Measurements from ENCODE around the gene AIFM1. TPM values are rescaled to one million over a fixed set of nuclear protein-coding genes. Genes with fewer than 3 reads are reported as not detected.

AIFM1 gene
- total and polyA plus RNA-seq, 2 donors (not counting 3 experiments of a cell fraction or from before 2014, with no cell fraction given): 23.7 to 29.7 TPM

DNA sequence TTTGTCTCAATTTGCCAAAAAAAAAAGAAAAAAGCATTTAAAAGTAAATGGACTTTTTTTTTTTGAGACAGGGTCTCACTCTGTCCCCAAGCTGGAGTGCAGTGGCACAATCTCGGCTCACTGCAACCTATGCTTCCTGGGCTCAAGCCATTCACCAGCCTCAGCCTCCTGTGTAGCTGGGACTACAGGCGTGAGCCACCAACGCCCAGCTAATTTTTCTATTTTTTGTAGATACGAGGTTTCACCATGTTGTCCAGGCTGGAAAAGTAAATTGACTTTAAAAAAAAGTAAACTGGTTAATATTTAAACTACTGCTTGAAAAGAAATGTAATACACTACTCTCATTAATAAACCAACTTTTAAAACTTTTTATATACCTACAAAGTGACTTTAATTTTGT is 5.9 kb downstream of the AIFM1 start:
- TF ChIP-seq POLR2AphosphoS5 (IDR thresholded peaks at IDR 0.05; ENCODE audit: insufficient read depth, low read depth, low read length) (no peak), CTCF (IDR thresholded peaks at IDR 0.05; ENCODE audit: extremely low read depth in 1 of 2, insufficient read depth in 1 of 2, low read depth in 1 of 2, low read length in 2 of 2) (no peak), FOS (IDR thresholded peaks at IDR 0.05; ENCODE audit: borderline replicate concordance, insufficient read depth, low read length) (no peak), EZH2 (IDR thresholded peaks at IDR 0.05; ENCODE audit: borderline replicate concordance, low read depth, low read length, severe bottlenecking) (no peak), JUN (IDR thresholded peaks at IDR 0.05; ENCODE audit: borderline replicate concordance, insufficient read depth, insufficient read length, low read depth) (no peak), POLR2A (IDR thresholded peaks at IDR 0.05; ENCODE audit: low read depth, low read length) (no peak), GATA2 (IDR thresholded peaks at IDR 0.05; ENCODE audit: insufficient read depth, insufficient read length, low read depth, low read length) (no peak), MYC (IDR thresholded peaks at IDR 0.05; ENCODE audit: low read depth, low read length) (no peak)
- TF ChIP-seq, protein P1, sequence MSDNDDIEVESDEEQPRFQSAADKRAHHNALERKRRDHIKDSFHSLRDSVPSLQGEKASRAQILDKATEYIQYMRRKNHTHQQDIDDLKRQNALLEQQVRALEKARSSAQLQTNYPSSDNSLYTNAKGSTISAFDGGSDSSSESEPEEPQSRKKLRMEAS (IDR thresholded peaks at IDR 0.05; ENCODE audit: insufficient read depth, insufficient read length): no peak
- Histone ChIP-seq H3K4me1 (ENCODE audit: control insufficient read depth, extremely low read depth, insufficient read depth, low read length) (peaks cover 5% of the 10 kb centered on the region), H3K4me3 (replicated peaks in 1 of 3; ENCODE audit: insufficient read depth in 1 of 3, low read depth in 1 of 3, low read length in 3 of 3) (no peak overlapping the region), H3K27ac (ENCODE audit: insufficient read depth, low read depth, low read length) (no peak overlapping the region), H3K9ac (replicated peaks; ENCODE audit: extremely low read depth, insufficient read depth, low read length) (no peak overlapping the region), H4K20me1 (replicated peaks; ENCODE audit: control insufficient read depth, extremely low read depth, insufficient read depth, low read length) (no peaks in the 10 kb centered on the region), H3K4me2 (ENCODE audit: insufficient read depth, low read length) (no peak overlapping the region), H3K79me2 (ENCODE audit: control insufficient read depth, insufficient read depth, low read length) (peaks cover 3% of the 10 kb centered on the region), H3K9me1 (replicated peaks; ENCODE audit: control insufficient read depth, extremely low read depth, insufficient read depth, low read length) (no peaks in the 10 kb centered on the region), H3K9me3 (replicated peaks; ENCODE audit: control insufficient read depth, insufficient read depth, low read length) (no peaks in the 10 kb centered on the region), H2AFZ (ENCODE audit: low read depth, low read length) (no peak overlapping the region), H3K27me3 (ENCODE audit: control insufficient read depth in 2 of 2, insufficient read depth in 2 of 2, low read length in 2 of 2) (no peaks in the 10 kb centered on the region), H3K36me3 (ENCODE audit: control insufficient read depth in 2 of 2, extremely low read depth in 1 of 2, insufficient read depth in 2 of 2, low read length in 2 of 2) (no peaks in the 10 kb centered on the region)
- POLR2A ChIA-PET: no interaction called here
- no TSS peak for BruUV-seq (replicated peaks)
- dilution Hi-C loops (cut with MboI; ENCODE audit: extremely low pct_ligation_motif_present, low sequenced_read_pairs) (no loop called here), intact Hi-C loops (cut with micrococcal nuclease) (no loop called here)
- CTCF ChIA-PET: interaction anchor here (1.0 to 1.2 kb wide), 2 partner anchors 80 to 99 kb away, joined by 3 to 4 read pairs; no protein-coding TSS in a partner anchor
- DNase-seq (ENCODE audit: low read depth, low spot score): no peak
- no peak for FAIRE-seq

Data from endothelial cell of umbilical vein (primary cell).